ENCODE data around the gene PXN.
A peak's percentile ranks its signal among the peaks of the same experiment; 100 is the strongest.

Gene PXN

GRCh38 chr12:120265473-120266179 lies at the start of gene PXN:
Gene PXN (minus strand): TSS chr12:120265730. CDS start chr12:120265629, 101 bp downstream.
- DNase-seq (ENCODE audit: low read depth in 2 of 2) = peak; percentile 76 to 85

GRCh38 chr12:120314220-120314619 lies 48.7 kb upstream of the PXN start:
- DNase-seq (ENCODE audit: low read depth in 2 of 2) = no peak

GRCh38 chr12:120301962-120302815 lies 36.7 kb upstream of the PXN start, which contains the start of gene SIRT4:
Gene SIRT4 (plus strand): TSS chr12:120302321. CDS start chr12:120303562, 1,241 bp downstream.
- peak; percentile 74 to 78 for DNase-seq (ENCODE audit: low read depth in 2 of 2)

DNA sequence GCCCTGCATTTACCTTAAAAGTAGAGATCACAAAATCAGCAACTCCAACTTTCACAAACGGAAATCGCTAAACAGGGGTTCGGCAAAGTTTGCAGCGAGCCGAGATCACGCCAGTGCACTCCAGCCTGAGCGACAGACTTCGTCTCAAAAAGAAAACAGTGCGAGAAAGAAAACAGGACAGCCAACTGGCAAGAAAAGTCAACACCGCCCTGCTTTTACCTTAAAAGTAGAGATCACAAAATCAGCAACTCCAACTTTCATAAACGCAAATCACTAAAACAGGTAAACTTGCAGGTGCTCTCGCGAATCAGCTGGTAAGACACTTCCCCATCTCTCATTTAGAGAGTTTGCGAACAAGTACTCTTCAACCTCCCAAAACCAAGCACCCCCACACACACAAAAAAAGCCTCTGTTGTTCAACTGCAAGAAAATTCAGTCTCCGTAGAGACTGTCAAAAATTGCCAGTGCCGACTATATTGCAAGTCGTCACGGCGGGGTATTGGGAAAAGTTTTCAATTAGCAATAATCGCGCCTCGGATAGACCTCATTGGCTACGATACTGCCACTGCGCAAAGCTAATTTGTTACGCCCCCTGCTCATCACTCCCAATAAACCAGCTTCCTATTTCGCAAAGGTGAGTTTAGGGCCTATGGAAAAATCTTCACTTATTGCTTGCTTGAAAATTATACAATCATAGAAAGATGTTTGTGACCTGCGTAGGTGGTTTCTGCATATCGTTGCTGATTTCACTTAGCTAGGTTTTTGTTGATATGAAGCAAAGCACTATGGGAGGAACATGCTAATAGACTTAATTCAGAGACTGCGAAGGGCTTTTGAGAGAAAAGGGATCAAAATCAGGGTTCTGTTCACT lies 27.4 kb upstream of the PXN start, which contains the start of gene RNU4-1:
RNU4-1 (minus strand) TSS at position 577 of the 871 bp plus-strand sequence.
- DNase-seq (ENCODE audit: low read depth in 2 of 2) = peak; percentile 51 to 69

- no peak for DNase-seq (ENCODE audit: low read depth in 2 of 2)
Observed at GRCh38 chr12:120292411-120292660, 26.8 kb upstream of the PXN start.

- no peak for DNase-seq (ENCODE audit: low read depth in 2 of 2)
Observed at GRCh38 chr12:120290609-120291305, 25.2 kb upstream of the PXN start.

- no peak for DNase-seq (ENCODE audit: low read depth in 2 of 2)
Observed at GRCh38 chr12:120287491-120287890, 22.0 kb upstream of the PXN start.

DNA sequence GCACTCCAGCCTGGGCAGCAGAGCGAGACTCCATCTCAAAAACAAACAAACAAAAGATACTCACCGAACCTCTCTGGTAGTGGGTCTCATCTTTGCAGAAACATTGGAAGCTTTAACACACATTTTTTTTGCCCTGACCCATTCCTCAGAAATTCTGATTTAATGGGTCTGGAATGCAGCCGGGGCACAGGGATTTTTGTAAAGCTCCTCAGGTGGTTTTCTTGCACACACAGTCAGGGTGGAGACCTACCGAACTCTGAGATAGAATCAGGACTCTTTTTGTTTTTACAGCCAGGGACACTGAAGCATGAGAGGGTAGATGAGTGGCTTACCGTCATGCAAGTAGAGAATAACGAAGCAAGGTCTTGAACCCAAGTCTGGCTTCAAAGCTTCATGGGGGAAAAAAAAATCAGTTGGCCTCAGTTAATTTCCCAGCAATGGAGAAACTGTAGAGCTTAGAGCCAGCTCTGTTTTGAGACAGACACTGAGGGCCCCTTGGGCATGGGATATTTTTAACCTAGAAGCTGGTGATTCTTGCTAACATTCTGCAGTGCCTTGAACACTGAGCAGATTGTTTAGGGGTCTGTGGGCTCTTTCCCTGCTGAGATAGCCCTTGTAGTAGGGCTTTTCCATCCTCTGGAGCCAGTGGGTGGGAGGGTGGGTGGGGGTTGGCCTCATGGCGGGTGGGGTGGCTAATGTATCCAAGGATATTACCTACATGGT lies 21.4 kb upstream of the PXN start:
- no peak for DNase-seq (ENCODE audit: low read depth in 2 of 2)

DNA sequence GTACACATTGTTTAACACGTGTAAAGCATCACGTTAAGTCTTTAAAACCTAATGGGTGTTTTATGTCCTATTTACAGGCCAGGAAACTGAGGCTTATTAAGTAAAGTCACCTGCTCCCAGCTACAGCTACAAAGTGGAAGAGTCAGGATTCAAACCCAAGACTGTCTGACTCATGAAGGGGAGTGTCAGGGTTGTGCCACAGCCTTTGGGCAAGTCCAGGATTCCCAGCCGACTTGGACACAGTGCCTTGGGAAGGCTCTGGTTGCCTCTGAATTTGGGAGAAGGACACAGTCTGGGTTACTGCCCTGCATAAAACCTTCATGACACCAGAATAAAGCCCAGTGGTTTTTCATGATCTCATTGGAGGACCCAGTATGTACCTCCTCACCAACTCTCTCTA lies 18.9 kb upstream of the PXN start:
- no peak for DNase-seq (ENCODE audit: low read depth in 2 of 2)

GRCh38 chr12:120283318-120283717 lies 17.8 kb upstream of the PXN start:
- no peak for DNase-seq (ENCODE audit: low read depth in 2 of 2)

DNA sequence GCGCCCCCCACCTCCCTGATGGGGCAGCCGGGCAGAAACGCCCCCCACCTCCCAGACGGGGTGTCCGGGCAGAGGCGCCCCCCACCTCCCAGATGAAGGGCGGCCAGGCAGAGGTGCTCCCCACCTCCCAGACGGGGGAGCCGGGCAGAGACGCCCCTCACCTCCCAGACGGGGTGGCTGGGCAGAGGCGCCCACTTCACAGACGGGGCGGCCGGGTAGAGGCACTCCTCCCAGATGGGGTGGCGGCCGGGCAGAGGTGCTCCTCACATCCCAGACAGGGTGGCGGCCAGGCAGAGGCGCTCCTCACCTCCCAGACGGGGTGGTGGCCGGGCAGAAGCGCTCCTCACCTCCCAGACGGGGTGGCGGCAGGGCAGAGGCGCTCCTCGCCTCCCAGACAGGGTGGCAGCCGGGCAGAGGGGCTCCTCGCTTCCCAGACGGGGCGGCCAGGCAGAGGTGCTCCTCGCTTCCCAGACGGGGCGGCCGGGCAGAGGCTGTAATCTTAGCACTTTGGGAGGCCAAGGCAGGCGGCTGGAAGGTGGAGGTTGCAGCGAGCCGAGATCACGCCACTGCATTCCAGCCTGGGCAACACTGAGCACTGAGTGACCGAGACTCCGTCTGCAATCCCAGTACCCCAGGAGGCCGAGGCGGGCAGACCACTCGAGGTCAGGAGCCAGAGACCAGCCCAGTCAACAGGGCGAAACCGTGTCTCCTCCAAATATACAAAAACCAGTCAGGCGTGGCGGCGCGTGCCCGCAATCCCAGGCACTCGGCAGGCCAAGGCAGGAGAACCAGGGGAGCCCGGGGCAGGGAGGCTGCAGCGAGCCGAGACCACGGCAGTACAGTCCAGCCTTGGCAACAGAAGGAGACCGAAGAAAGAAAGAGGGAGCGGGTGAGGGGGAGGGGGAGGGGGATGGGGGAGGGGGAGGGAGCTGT lies 12.9 kb upstream of the PXN start:
- DNase-seq (ENCODE audit: low read depth in 2 of 2) = no peak

DNA sequence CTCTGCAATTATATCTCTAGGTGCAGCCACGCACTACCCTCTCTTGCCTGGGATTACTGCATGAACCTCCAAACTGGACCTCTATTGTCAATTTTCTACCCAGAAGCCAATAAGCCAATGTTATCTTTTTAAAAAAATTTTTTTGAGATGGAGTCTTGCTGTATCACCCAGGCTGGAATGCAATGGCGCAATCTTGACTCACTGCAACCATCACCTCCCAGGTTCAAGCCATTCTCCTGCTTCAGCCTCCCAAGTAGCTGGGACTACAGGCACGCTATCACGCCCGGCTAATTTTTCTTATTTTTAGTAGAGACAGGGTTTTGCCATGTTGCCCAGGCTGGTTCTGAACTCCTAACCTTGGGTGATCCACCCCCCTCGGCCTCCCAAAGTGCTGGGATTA lies 11.2 kb upstream of the PXN start:
- DNase-seq (ENCODE audit: low read depth in 2 of 2) = no peak

- no peak for DNase-seq (ENCODE audit: low read depth in 2 of 2)
Observed at GRCh38 chr12:120267736-120268135, 2.2 kb upstream of the PXN start.

DNA sequence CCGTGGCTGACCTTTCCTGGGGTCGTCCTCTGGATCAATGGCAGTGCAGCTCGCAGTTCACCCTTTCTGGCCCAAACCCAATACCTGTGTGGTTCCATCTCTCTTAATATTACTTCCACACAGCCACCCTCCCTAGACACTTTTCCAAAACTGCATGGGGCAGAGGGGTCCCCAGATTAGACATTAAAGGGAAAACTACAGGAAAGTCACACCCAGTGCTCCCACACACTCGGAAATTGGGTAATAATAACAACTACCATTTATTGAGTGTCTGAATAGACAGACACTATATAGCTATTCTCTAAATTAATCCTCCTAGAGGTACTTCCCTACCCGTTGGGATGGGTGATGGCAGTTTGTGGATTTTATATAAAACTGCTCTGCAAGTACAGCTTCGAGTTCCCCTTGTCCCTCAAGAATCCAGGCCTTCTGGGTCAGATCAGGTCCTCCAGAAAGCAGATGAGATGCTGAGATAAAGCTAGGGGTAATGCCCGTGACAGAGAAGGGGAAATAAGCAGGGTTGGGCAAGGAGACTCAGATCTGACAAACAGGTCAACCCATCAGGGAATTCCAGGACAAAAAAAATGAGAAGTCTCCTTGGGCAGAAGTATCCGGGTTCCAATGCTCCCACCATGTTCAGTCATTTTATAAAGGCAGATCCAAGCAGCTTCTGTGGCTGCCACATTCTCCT lies 795 bp upstream of the PXN start:
- DNase-seq (ENCODE audit: low read depth in 2 of 2) = no peak

GRCh38 chr12:120264904-120265472 lies 542 bp downstream of the PXN start:
- DNase-seq (ENCODE audit: low read depth in 2 of 2) = no peak

- DNase-seq (ENCODE audit: low read depth in 2 of 2) = no peak
Observed at GRCh38 chr12:120264086-120264903, 1.2 kb downstream of the PXN start.

GRCh38 chr12:120263748-120264085 lies 1.8 kb downstream of the PXN start:
- no peak for DNase-seq (ENCODE audit: low read depth in 2 of 2)

Data from activated CD8-positive, alpha-beta memory T cell treated with anti-CD3 and anti-CD28 coated beads for 4 hours (primary cell).